H9 (cell line): ENCODE data around the gene CALR3. TPM values are rescaled to one million over a fixed set of nuclear protein-coding genes. Genes with fewer than 3 reads are reported as not detected.
A peak's percentile ranks its signal among the peaks of the same experiment; 100 is the strongest.

Source experiments
- DNase-seq: peaks from one replicate; pipeline ENCODE4 v3.0.0-alpha.2; 2017
- H2AFZ ChIP-seq: one replicate; pipeline ENCODE4 v1.6.1; 2013; ENCODE audit warnings: mild to moderate bottlenecking, low read length, control low read depth, moderate library complexity
- H2AK5ac ChIP-seq: 2 replicates; pipeline ENCODE4 v1.6.1; 2013; ENCODE audit warnings: low read length, control low read depth, mixed read lengths; ENCODE audit not compliant: insufficient read length
- H2BK120ac ChIP-seq: one replicate; pipeline ENCODE4 v1.6.1; 2013; ENCODE audit warnings: low read depth, mild to moderate bottlenecking, low read length, control low read depth, inconsistent platforms; ENCODE audit not compliant: poor library complexity, severe bottlenecking
- H2BK12ac ChIP-seq: 2 replicates; pipeline ENCODE4 v1.6.1; 2013; ENCODE audit warnings: low read length, control low read depth, mixed read lengths, low read depth; ENCODE audit not compliant: insufficient read length
- H2BK15ac ChIP-seq: 2 replicates; pipeline ENCODE4 v1.6.1; 2013; ENCODE audit warnings: low read depth, low read length, control low read depth
- H2BK20ac ChIP-seq: one replicate; pipeline ENCODE4 v1.6.1; 2013; ENCODE audit warnings: low read depth, mild to moderate bottlenecking, low read length, control low read depth, inconsistent platforms; ENCODE audit not compliant: poor library complexity, severe bottlenecking
- H2BK5ac ChIP-seq: 2 replicates; pipeline ENCODE4 v1.6.1; 2013; ENCODE audit warnings: low read length, control low read depth, mixed read lengths; ENCODE audit not compliant: insufficient read length
- H3K14ac ChIP-seq: 2 replicates; pipeline ENCODE4 v1.6.1; 2013; ENCODE audit warnings: low read length, control low read depth; ENCODE audit not compliant: insufficient read depth
- H3K18ac ChIP-seq: 2 replicates; pipeline ENCODE4 v1.6.1; 2013; ENCODE audit warnings: low read depth, mild to moderate bottlenecking, mixed read lengths, low read length, control low read depth; ENCODE audit not compliant: insufficient read length
- H3K23ac ChIP-seq: 2 replicates; pipeline ENCODE4 v1.6.1; 2013; ENCODE audit warnings: low read length, control low read depth, mixed read lengths, low read depth; ENCODE audit not compliant: insufficient read length
- H3K23me2 ChIP-seq: 2 replicates; pipeline ENCODE4 v1.6.1; 2013; ENCODE audit warnings: low read depth, mild to moderate bottlenecking, mixed read lengths, low read length, control low read depth; ENCODE audit not compliant: insufficient read length, poor library complexity, severe bottlenecking
- H3K27ac ChIP-seq: 2 replicates; pipeline ENCODE4 v1.5.1; 2013; ENCODE audit warnings: low read length, control low read depth, mixed read lengths, low read depth; ENCODE audit not compliant: insufficient read length
- H3K27me3 ChIP-seq: 2 replicates; pipeline ENCODE4 v1.6.1; 2013; ENCODE audit warnings: low read length, control low read depth, inconsistent platforms; ENCODE audit not compliant: insufficient read depth
- H3K4ac ChIP-seq: 2 replicates; pipeline ENCODE4 v1.6.1; 2013; ENCODE audit warnings: low read depth, mild to moderate bottlenecking, control low read depth, inconsistent platforms, low read length, moderate library complexity
- H3K4me1 ChIP-seq: 2 replicates; pipeline ENCODE4 v1.6.1; 2013; ENCODE audit warnings: low read length, control low read depth, inconsistent platforms; ENCODE audit not compliant: insufficient read depth
- H3K4me2 ChIP-seq: 2 replicates; pipeline ENCODE4 v1.6.1; 2013; ENCODE audit warnings: low read length, control low read depth, mixed read lengths; ENCODE audit not compliant: insufficient read length, insufficient read depth
- H3K56ac ChIP-seq: 2 replicates; pipeline ENCODE4 v1.6.1; 2013; ENCODE audit warnings: low read depth, mild to moderate bottlenecking, mixed read lengths, low read length, control low read depth; ENCODE audit not compliant: insufficient read length
- H3K79me1 ChIP-seq: 2 replicates; pipeline ENCODE4 v1.6.1; 2013; ENCODE audit warnings: low read depth, mild to moderate bottlenecking, moderate library complexity, low read length, control low read depth, inconsistent platforms; ENCODE audit not compliant: insufficient read depth, poor library complexity, severe bottlenecking
- H3K79me2 ChIP-seq: 2 replicates; pipeline ENCODE4 v1.6.1; 2013; ENCODE audit warnings: low read length, control low read depth, inconsistent platforms; ENCODE audit not compliant: insufficient read depth
- H3K9ac ChIP-seq: 2 replicates; pipeline ENCODE4 v1.6.1; 2013; ENCODE audit warnings: low read length, control low read depth, mixed read lengths; ENCODE audit not compliant: insufficient read length; ENCODE audit errors: extremely low read depth
- H3K9me3 ChIP-seq: one replicate; pipeline ENCODE4 v1.6.1; 2013; ENCODE audit warnings: low read depth, low read length, inconsistent platforms; ENCODE audit not compliant: control insufficient read depth
- H3T11ph ChIP-seq: one replicate; pipeline ENCODE4 v1.6.1; 2013; ENCODE audit warnings: mild to moderate bottlenecking, low read length, control low read depth, inconsistent platforms
- H4K20me1 ChIP-seq: one replicate; pipeline ENCODE4 v1.6.1; 2013; ENCODE audit not compliant: control insufficient read depth, insufficient read length, insufficient read depth
- H4K5ac ChIP-seq: 2 replicates; pipeline ENCODE4 v1.6.1; 2013; ENCODE audit warnings: low read depth, mild to moderate bottlenecking, mixed read lengths, low read length, control low read depth; ENCODE audit not compliant: insufficient read length
- H4K8ac ChIP-seq: replicated peaks from 2 replicates; pipeline ENCODE4 v1.6.1; 2013; ENCODE audit warnings: low read length, control low read depth, mixed read lengths, low read depth; ENCODE audit not compliant: insufficient read length
- H4K91ac ChIP-seq: 2 replicates; pipeline ENCODE4 v1.6.1; 2013; ENCODE audit warnings: low read depth, mild to moderate bottlenecking, moderate library complexity, mixed read lengths, low read length, control low read depth; ENCODE audit not compliant: insufficient read length
- H3K27ac Mint-ChIP-seq, 3 experiments: 2 replicates in 2 of 3; 3 replicates in 1 of 3; pipeline ENCODE4 v1.8.0; 2020 to 2021; ENCODE audit warnings: mixed read lengths in 3 of 3, mild to moderate bottlenecking in 1 of 3, moderate library complexity in 1 of 3
- H3K27me3 Mint-ChIP-seq: 2 replicates; pipeline ENCODE4 v1.8.0; 2021; ENCODE audit warnings: low read depth, mild to moderate bottlenecking, moderate library complexity, mixed read lengths
- H3K36me3 Mint-ChIP-seq, 3 experiments: 2 replicates in 2 of 3; 3 replicates in 1 of 3; pipeline ENCODE4 v1.8.0; 2020 to 2021; ENCODE audit warnings: low read depth in 3 of 3, mixed read lengths in 3 of 3; ENCODE audit not compliant: insufficient read depth in 1 of 3
- H3K4me1 Mint-ChIP-seq, 2 experiments: 2 replicates each; pipeline ENCODE4 v1.8.0; 2020; ENCODE audit warnings: mixed read lengths in 2 of 2
- H3K4me3 Mint-ChIP-seq, 2 experiments: 2 replicates in 1 of 2; 3 replicates in 1 of 2; pipeline ENCODE4 v1.8.0; 2020 to 2021; ENCODE audit warnings: mild to moderate bottlenecking in 2 of 2, mixed read lengths in 2 of 2, moderate library complexity in 1 of 2
- H3K9me3 Mint-ChIP-seq, 2 experiments: 2 replicates in 1 of 2; 3 replicates in 1 of 2; pipeline ENCODE4 v1.8.0; 2020; ENCODE audit warnings: mild to moderate bottlenecking in 2 of 2, mixed read lengths in 2 of 2, moderate library complexity in 1 of 2
- WGBS: extraction: QIAGEN DNeasy Blood & Tissue Kit; methylation state at CpG from one replicate; pipeline ENCODE4 v1.1.7; 2013; ENCODE audit warnings: missing lambda C conversion rate, low lambda C conversion rate, mixed read lengths; ENCODE audit not compliant: insufficient read length; ENCODE audit errors: extremely low coverage; 5-methylcytosine and 5-hydroxymethylcytosine counted together
- total RNA-seq: library from RNA; stranded (reverse); gene quantifications from 2 replicates; pipeline ENCODE4 v1.2.1, GENCODE V29; 2021
- TF ChIP-seq, protein P1 (sequence below): fragments of 200-600 bp; sonication (generic); conservative IDR thresholded peaks from 3 replicates; pipeline ENCODE4 v1.8.0; 2021; ENCODE audit warnings: antibody characterized with exemption, mild to moderate bottlenecking

Gene CALR3
- total RNA-seq, 1 experiment from 2014 or later: 0.44 TPM

DNA sequence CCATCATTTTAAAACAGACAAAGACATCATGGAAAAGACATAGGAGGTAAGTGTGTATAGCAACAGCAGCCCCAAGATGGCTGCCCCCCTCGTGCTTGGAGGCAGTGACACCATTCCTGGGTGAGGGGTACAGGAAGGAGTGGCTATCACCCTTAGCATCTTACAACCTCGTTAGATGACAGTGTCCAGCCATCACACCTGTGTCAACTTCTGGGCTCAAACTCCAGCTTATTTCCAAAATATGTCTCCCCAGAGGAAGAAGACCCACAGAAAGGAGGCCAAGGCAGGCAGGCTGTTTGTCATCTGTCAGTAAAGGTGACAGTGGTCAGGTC lies 51.7 kb downstream of the CALR3 start:
- H2BK15ac ChIP-seq: no peak overlapping the region
- H3K14ac ChIP-seq: no peak overlapping the region
- no peak overlapping the region for H3K9ac ChIP-seq
- H3K23ac ChIP-seq: no peak overlapping the region
- H3K27ac ChIP-seq: no peak overlapping the region
- no peak overlapping the region for H3T11ph ChIP-seq
- H3K27me3 ChIP-seq: no peaks in the 10 kb centered on the region
- Mint-ChIP-seq H3K36me3 (peaks cover 3 to 15% (median 13%) of the 10 kb centered on the region in 3 experiments; a peak in 5 of 7 replicates), H3K4me1 (peaks cover 42 to 48% of the 10 kb centered on the region in 2 experiments), H3K27me3 (no peaks in the 10 kb centered on the region), H3K27ac (peak overlapping the region in 2 of 3 experiments; percentile 53 to 87; a peak in 4 of 7 replicates), H3K9me3 (no peaks in the 10 kb centered on the region), H3K4me3 (no peak overlapping the region)
- H2BK12ac ChIP-seq: no peak overlapping the region
- peaks cover 3% of the 10 kb centered on the region for H3K79me1 ChIP-seq
- no peak overlapping the region for H2BK120ac ChIP-seq
- H4K5ac ChIP-seq: no peak overlapping the region
- no peak overlapping the region for H3K4ac ChIP-seq
- no peak overlapping the region for H2BK20ac ChIP-seq
- no peaks in the 10 kb centered on the region for H3K23me2 ChIP-seq
- no peak overlapping the region for H2BK5ac ChIP-seq
- no peak overlapping the region for H3K18ac ChIP-seq
- H2AK5ac ChIP-seq: no peak overlapping the region
- no peak overlapping the region for H3K4me2 ChIP-seq
- no peaks in the 10 kb centered on the region for H3K9me3 ChIP-seq
- TF ChIP-seq, protein P1, sequence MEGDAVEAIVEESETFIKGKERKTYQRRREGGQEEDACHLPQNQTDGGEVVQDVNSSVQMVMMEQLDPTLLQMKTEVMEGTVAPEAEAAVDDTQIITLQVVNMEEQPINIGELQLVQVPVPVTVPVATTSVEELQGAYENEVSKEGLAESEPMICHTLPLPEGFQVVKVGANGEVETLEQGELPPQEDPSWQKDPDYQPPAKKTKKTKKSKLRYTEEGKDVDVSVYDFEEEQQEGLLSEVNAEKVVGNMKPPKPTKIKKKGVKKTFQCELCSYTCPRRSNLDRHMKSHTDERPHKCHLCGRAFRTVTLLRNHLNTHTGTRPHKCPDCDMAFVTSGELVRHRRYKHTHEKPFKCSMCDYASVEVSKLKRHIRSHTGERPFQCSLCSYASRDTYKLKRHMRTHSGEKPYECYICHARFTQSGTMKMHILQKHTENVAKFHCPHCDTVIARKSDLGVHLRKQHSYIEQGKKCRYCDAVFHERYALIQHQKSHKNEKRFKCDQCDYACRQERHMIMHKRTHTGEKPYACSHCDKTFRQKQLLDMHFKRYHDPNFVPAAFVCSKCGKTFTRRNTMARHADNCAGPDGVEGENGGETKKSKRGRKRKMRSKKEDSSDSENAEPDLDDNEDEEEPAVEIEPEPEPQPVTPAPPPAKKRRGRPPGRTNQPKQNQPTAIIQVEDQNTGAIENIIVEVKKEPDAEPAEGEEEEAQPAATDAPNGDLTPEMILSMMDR: no peak
- H3K56ac ChIP-seq: no peak overlapping the region
- H2AFZ ChIP-seq: no peak overlapping the region
- WGBS: no CpG with 5 or more reads among the region's 2 CpGs
- H4K91ac ChIP-seq: no peak overlapping the region
- DNase-seq: no peak
- peaks cover 6% of the 10 kb centered on the region for H4K20me1 ChIP-seq
- H4K8ac ChIP-seq: no peak overlapping the region
- H3K4me1 ChIP-seq: peaks cover 2% of the 10 kb centered on the region; the same call in 1 of the 2 replicates
- peaks cover 4% of the 10 kb centered on the region; the same call in 1 of the 2 replicates for H3K79me2 ChIP-seq
